Kidney (tissue), 14 donors: Measurements from ENCODE around the gene PFDN2. TPM values are rescaled to one million over a fixed set of nuclear protein-coding genes. Genes with fewer than 3 reads are reported as not detected.
A peak's percentile ranks its signal among the peaks of the same experiment; 100 is the strongest.

Experiments used
- DNase-seq, 5 donors: peaks; one replicate each; pipeline ENCODE4 v3.0.0-alpha.2; 2013 to 2020
- FAIRE-seq: peaks from 2 replicates; lab custom pipeline; 2012; peaks lifted over from hg19 to GRCh38; lab: Jason Lieb, UNC
- H3K27ac ChIP-seq, 2 donors: one replicate each; pipeline ENCODE4 v1.7.0; 2013; ENCODE audit warnings: low read depth in 2 of 2, low read length in 2 of 2, inconsistent platforms in 1 of 2
- H3K27me3 ChIP-seq: one replicate; pipeline ENCODE4 v1.7.1; 2013; ENCODE audit warnings: low read length, inconsistent platforms; ENCODE audit not compliant: control insufficient read depth, insufficient read depth
- H3K36me3 ChIP-seq, 3 donors: one replicate each; pipeline versions ENCODE4 v1.7.0 to v1.7.1; 2013; ENCODE audit warnings: low read length in 3 of 3, control low read depth in 1 of 3, inconsistent platforms in 1 of 3; ENCODE audit not compliant: insufficient read depth in 3 of 3, control insufficient read depth in 2 of 3
- H3K4me1 ChIP-seq, 3 donors: one replicate each; pipeline versions ENCODE4 v1.7.0 to v1.7.1; 2013; ENCODE audit warnings: low read length in 3 of 3, inconsistent platforms in 1 of 3, low read depth in 1 of 3; ENCODE audit not compliant: control insufficient read depth in 2 of 3, insufficient read depth in 2 of 3
- H3K4me3 ChIP-seq, 3 donors: one replicate each; pipeline versions ENCODE4 v1.7.0 to v1.8.1; 2013; ENCODE audit warnings: low read length in 3 of 3, control low read depth in 1 of 3, inconsistent platforms in 1 of 3
- H3K9ac ChIP-seq, 3 donors: one replicate each; pipeline versions ENCODE4 v1.7.0 to v1.7.1; 2013; ENCODE audit warnings: low read length in 3 of 3, control low read depth in 1 of 3, inconsistent platforms in 1 of 3
- H3K9me3 ChIP-seq, 3 donors: one replicate each; pipeline versions ENCODE4 v1.7.0 to v1.7.1; 2013; ENCODE audit warnings: low read length in 3 of 3, control low read depth in 1 of 3, inconsistent platforms in 1 of 3; ENCODE audit not compliant: control insufficient read depth in 2 of 3, insufficient read depth in 1 of 3
- CTCF ChIP-seq: IDR thresholded peaks from 3 replicates; pipeline ENCODE4 v1.5.1; 2012; ENCODE audit warnings: mild to moderate bottlenecking, moderate library complexity, borderline replicate concordance; ENCODE audit not compliant: insufficient read depth; ENCODE audit errors: extremely low read depth
- intact Hi-C: fragments of 100-400 bp; cut with DNase I; formaldehyde crosslinking; loops from one replicate; pipeline ENCODE4 v1.11.1; 2022
- polyA plus RNA-seq: library from polyadenylated mRNA; stranded (reverse); fragments of 350-450 nt; fragmentation: Illumina TruSeq; extraction: RNeasy Lipid Tissue Mini Kit (QIAGEN cat#74804); gene quantifications from one replicate; pipeline ENCODE4 v1.2.3, GENCODE V29; 2014; ENCODE audit warnings: low read depth, low replicate concordance; ENCODE audit not compliant: insufficient read depth
- total RNA-seq: library from RNA; stranded (reverse); fragmentation: NEBNext Ultra II Directional; extraction: Animal tissue kit (Norgen Biotek cat#: 25700); gene quantifications from one replicate; pipeline ENCODE4 v1.2.1, GENCODE V29; 2021
- donor health status: control.
- donor health status: control.
- donor health status: control.
- donor health status: control.
- donor health status: control.
- donor health status: DM: yes; HTN: yes; CAD: no.
- donor health status: Normal renal cell carcinoma (clear cell type).

Gene PFDN2
- total and polyA plus RNA-seq, 2 donors from 2014 or later = 46.7 to 149 TPM

GRCh38 chr1:161138431-161138830 lies 20.6 kb upstream of the PFDN2 start:
- FAIRE-seq = no peak
- H3K9me3 ChIP-seq = no peaks in the 10 kb centered on the region
- DNase-seq = peak in 3 of 5 donors; percentile 28 to 73 (median 69)
- H3K27ac ChIP-seq = no peak overlapping the region
- TF ChIP-seq CTCF = no peak
- H3K27me3 ChIP-seq = no peaks in the 10 kb centered on the region
- H3K4me3 ChIP-seq = no peak overlapping the region
- intact Hi-C loops = no loop called here
- no peak overlapping the region for H3K9ac ChIP-seq
- H3K4me1 ChIP-seq = peaks cover 0 to 10% (median 3%) of the 10 kb centered on the region in 3 donors
- no peaks in the 10 kb centered on the region for H3K36me3 ChIP-seq

- H3K9ac ChIP-seq = no peak overlapping the region
- no peaks in the 10 kb centered on the region for H3K9me3 ChIP-seq
- intact Hi-C loops = no loop called here
- no peaks in the 10 kb centered on the region for H3K36me3 ChIP-seq
- no peak overlapping the region for H3K27ac ChIP-seq
- H3K4me1 ChIP-seq = peaks cover 0 to 13% (median 3%) of the 10 kb centered on the region in 3 donors
- no peaks in the 10 kb centered on the region for H3K27me3 ChIP-seq
- DNase-seq (peak in 1 of 5 donors; percentile 29), FAIRE-seq (no peak)
- H3K4me3 ChIP-seq = no peak overlapping the region
- no peak for TF ChIP-seq CTCF
Measured at GRCh38 chr1:161137881-161138280, 20.0 kb upstream of the PFDN2 start.

GRCh38 chr1:161133220-161133740 lies 15.4 kb upstream of the PFDN2 start:
- intact Hi-C loops = no loop called here
- no peak for FAIRE-seq

More at GRCh38 chr1:161133220-161133740, 15.4 kb upstream of the PFDN2 start:
- H3K9ac ChIP-seq = peak overlapping the region; percentile 81 to 97 (median 96)
- H3K36me3 ChIP-seq = peaks cover 0 to 9% (median 5%) of the 10 kb centered on the region in 3 donors
- H3K4me1 ChIP-seq = peaks cover 3 to 16% (median 7%) of the 10 kb centered on the region in 3 donors
- no peak for DNase-seq
- peak overlapping the region; percentile 94 to 96 (median 94) for H3K4me3 ChIP-seq
- no peaks in the 10 kb centered on the region for H3K27me3 ChIP-seq
- no peaks in the 10 kb centered on the region for H3K9me3 ChIP-seq
- no peak for TF ChIP-seq CTCF
- H3K27ac ChIP-seq = peak overlapping the region; percentile 96 to 99
